Esophagus (tissue), 2 donors: Measurements from ENCODE around the gene AGAP2. TPM values are rescaled to one million over a fixed set of nuclear protein-coding genes. Genes with fewer than 3 reads are reported as not detected.
"Not testable (repeated sequence)": the region's sequence is repeated elsewhere in the genome, so short reads cannot be mapped to it uniquely, and the experiment has no call there.

Experiments used
- H3K27ac ChIP-seq, 2 donors: one replicate each; pipeline ENCODE4 v1.5.1; 2013; ENCODE audit warnings: low read depth in 2 of 2, mild to moderate bottlenecking in 2 of 2, inconsistent platforms in 1 of 2, low read length in 1 of 2, moderate library complexity in 1 of 2
- H3K27me3 ChIP-seq, 2 donors: one replicate each; pipeline ENCODE4 v1.6.1; 2013; ENCODE audit warnings: low read length in 2 of 2, control low read depth in 1 of 2, mild to moderate bottlenecking in 1 of 2; ENCODE audit not compliant: insufficient read depth in 2 of 2, control insufficient read depth in 1 of 2
- H3K36me3 ChIP-seq, 2 donors: one replicate each; pipeline ENCODE4 v1.6.1; 2013; ENCODE audit warnings: low read length in 1 of 2; ENCODE audit not compliant: control insufficient read depth in 2 of 2, insufficient read depth in 2 of 2
- H3K4me1 ChIP-seq, 2 donors: one replicate each; pipeline ENCODE4 v1.6.1; 2013; ENCODE audit warnings: low read length in 1 of 2; ENCODE audit not compliant: control insufficient read depth in 2 of 2, insufficient read depth in 2 of 2
- H3K4me3 ChIP-seq, 2 donors: one replicate each; pipeline ENCODE4 v1.5.1; 2013; ENCODE audit warnings: low read length in 2 of 2, mild to moderate bottlenecking in 2 of 2, low read depth in 1 of 2, moderate library complexity in 1 of 2
- H3K9me3 ChIP-seq, 2 donors: one replicate each; pipeline ENCODE4 v1.6.1; 2013; ENCODE audit warnings: mild to moderate bottlenecking in 2 of 2, low read depth in 1 of 2, low read length in 1 of 2, moderate library complexity in 1 of 2; ENCODE audit not compliant: control insufficient read depth in 2 of 2, insufficient read depth in 1 of 2
- WGBS, 2 donors: extraction: QIAGEN DNeasy Blood & Tissue Kit; methylation state at CpG; one replicate each; pipeline ENCODE4 v1.1.7; 2013; 5-methylcytosine and 5-hydroxymethylcytosine counted together
- polyA plus RNA-seq, 2 donors: library from polyadenylated mRNA; stranded (reverse); fragments of 200-250 nt; gene quantifications; one replicate each; pipeline ENCODE4 v1.2.3, GENCODE V29; 2013
- donor health status: healthy with polysubstance abuse.
- donor health status: Bipolar disorder and iron deficiency.

AGAP2 gene
- polyA plus RNA-seq, 2 donors: 0.61 to 0.94 TPM

DNA sequence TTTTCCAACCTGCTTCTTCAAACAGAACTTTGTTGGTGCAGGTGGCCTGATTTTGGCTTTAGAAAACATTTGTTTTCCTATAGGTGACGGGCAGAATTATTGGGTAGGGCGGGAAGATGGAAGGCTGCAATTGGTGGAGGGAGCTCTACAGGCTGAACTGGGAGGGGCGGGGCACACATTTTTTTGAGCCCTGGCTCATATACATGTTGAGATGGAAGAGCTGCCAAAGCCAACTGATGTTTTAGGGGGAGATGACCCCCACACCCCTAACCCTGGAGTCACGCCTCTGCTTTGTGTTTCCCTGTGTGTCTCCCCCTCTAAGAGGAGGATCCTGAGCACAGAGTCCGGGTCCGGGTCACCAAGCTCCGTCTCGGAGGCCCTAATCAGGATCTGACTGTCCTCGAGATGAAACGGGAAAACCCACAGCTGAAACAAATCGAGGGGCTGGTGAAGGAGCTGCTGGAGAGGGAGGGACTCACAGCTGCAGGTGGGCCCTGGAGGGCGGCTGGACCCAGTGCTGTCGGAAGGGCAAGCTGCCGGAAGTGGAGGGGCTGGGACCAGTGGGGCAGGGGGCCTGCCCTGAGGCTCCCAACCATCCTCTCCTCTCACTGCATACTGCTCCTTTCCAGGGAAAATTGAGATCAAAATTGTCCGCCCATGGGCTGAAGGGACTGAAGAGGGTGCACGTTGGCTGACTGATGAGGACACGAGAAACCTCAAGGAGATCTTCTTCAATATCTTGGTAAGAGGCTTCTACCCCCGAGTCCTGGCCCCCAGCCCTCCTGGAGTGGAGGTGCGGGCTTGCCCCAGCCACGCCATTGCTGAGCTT is 18.6 kb downstream of the AGAP2 start:
- Histone ChIP-seq H3K9me3 (no peaks in the 10 kb centered on the region), H3K4me1 (no peaks in the 10 kb centered on the region), H3K27ac (no peak overlapping the region), H3K36me3 (peaks cover 12 to 47% of the 10 kb centered on the region in 2 donors), H3K4me3 (no peak overlapping the region), H3K27me3 (no peaks in the 10 kb centered on the region)
- WGBS, 2 donors: 91% methylated on average over 20 of the region's 20 CpGs

DNA sequence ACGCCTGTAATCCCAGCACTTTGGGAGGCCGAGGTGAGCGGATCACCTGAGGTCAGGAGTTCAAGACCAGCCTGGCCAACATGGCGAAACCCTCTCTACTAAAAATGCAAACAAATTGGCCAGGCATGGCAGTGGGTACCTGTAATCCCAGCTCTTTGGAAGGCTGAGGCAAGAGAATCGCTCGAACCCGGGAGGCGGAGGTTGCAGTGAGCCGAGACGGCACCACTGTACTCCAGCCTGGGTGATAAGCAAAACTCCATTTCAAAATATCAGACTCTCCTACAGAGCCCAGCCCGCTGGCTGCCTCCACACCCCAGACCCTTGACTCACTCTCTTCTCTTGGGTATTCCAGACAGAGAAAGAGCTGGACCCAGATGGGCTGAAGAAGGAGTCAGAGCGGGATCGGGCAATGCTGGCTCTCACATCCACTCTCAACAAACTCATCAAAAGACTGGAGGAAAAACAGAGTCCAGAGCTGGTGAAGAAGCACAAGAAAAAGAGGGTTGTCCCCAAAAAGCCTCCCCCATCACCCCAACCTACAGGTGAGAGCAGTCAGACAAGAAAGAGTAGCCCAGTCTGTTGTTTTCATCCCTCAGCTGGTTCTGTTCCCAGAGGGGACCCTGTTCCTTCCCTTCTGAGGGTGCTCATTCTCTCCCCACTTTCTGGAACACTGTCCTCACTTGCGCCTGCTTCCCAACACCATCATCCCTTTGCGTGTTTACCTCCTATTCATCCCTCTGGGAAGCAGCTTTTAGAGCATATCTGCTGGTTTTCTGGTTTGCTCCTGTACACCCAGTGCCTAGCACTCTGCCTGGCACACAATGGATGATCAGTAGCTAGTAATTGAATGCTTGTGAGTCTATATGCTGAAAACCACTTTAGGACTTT is 19.7 kb downstream of the AGAP2 start:
- Histone ChIP-seq H3K4me1 (no peaks in the 10 kb centered on the region), H3K36me3 (peaks cover 12 to 47% of the 10 kb centered on the region in 2 donors), H3K27ac (no peak overlapping the region), H3K27me3 (no peaks in the 10 kb centered on the region), H3K9me3 (no peaks in the 10 kb centered on the region), H3K4me3 (no peak overlapping the region)
- WGBS, 2 donors: 96 to 97% methylated on average over 15 of the region's 15 CpGs

DNA sequence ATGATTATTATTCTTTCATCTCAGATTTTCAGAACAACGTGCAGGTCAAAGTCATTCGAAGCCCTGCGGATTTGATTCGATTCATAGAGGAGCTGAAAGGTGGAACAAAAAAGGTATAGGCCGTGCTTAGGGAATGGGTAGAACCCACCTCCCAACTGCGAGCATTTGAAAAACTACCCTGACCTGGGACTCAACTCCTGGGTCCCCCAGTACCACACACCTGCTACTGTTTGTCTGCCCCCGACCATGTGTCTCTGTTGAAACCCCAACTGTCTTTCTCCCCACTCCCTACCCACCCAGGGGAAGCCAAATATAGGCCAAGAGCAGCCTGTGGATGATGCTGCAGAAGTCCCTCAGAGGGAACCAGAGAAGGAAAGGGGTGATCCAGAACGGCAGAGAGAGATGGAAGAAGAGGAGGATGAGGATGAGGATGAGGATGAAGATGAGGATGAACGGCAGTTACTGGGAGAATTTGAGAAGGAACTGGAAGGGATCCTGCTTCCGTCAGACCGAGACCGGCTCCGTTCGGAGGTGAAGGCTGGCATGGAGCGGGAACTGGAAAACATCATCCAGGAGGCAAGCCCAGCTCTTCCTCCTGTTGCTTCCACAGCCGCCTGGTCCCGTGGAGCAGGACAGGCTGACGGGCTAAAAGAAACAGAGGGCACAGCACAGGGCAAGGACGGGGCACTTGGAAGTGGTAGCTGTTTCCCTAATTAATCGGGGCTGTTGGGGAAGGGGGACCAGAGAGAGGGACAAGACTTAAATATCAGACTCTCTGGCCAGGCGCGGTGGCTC is 20.5 kb downstream of the AGAP2 start:
- no peak overlapping the region for H3K4me3 ChIP-seq
- no peaks in the 10 kb centered on the region for H3K4me1 ChIP-seq
- H3K36me3 ChIP-seq: peaks cover 12 to 50% of the 10 kb centered on the region in 2 donors
- H3K27me3 ChIP-seq: no peaks in the 10 kb centered on the region
- WGBS, 2 donors: 95 to 96% methylated on average over 22 of the region's 22 CpGs
- H3K27ac ChIP-seq: no peak overlapping the region
- H3K9me3 ChIP-seq: no peaks in the 10 kb centered on the region

DNA sequence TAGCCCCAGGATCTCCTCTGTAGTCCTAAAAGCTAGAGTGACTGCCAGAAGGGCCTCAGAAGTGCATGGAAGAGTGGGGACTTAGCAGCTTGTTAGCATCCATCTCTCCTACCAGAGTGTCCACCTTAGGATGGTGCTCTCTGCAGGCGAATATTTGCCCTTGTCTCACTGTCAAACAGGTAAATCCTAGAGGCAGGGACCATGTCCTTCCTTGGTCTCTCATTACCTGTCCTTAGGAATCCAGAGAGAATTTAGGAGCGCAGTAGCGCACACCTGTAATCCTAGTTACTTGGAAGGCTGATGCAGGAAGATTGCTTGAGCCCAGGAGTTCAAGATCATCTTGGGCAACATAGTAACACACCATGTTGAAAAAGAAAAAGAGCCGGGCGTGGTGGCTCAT is 21.4 kb downstream of the AGAP2 start:
- Histone ChIP-seq H3K9me3 (no peaks in the 10 kb centered on the region), H3K27me3 (no peaks in the 10 kb centered on the region), H3K4me3 (no peak overlapping the region), H3K4me1 (no peaks in the 10 kb centered on the region), H3K27ac (no peak overlapping the region), H3K36me3 (peaks cover 12 to 50% of the 10 kb centered on the region in 2 donors)
- 96 to 97% methylated on average over 5 of the region's 5 CpGs for WGBS, 2 donors

DNA sequence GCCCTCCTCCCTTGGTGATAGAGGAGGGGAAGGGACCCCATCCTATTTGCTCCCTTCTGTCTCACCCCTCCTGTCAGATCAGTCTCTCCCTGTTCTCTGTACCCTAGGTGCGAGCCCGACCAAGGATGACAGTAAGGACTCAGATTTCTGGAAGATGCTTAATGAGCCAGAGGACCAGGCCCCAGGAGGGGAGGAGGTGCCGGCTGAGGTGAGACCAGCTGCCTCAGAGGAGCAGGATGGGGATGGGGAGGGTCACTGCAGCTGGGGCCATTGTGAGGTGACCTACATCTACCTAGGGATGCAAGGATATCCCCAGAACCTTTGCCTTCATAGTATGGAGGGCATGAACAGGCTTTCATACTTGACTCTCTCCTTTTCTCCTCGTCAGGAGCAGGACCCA is 22.2 kb downstream of the AGAP2 start:
- Histone ChIP-seq H3K36me3 (peaks cover 12 to 46% of the 10 kb centered on the region in 2 donors), H3K27ac (no peak overlapping the region), H3K9me3 (no peaks in the 10 kb centered on the region), H3K4me1 (no peaks in the 10 kb centered on the region), H3K27me3 (no peaks in the 10 kb centered on the region), H3K4me3 (no peak overlapping the region)
- WGBS, 2 donors: 95 to 96% methylated on average over 4 of the region's 4 CpGs

DNA sequence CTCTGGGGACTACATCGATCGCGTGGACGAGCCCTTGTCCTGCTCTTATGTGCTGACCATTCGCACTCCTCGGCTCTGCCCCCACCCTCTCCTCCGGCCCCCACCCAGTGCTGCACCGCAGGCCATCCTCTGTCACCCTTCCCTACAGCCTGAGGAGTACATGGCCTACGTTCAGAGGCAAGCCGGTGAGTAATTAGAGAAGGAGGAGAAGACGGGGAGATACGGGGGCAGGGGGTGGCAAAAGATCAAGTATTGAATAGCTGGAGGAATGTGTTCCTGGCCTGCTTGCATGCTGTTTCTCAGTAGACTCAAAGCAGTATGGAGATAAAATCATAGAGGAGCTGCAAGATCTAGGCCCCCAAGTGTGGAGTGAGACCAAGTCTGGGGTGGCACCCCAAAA is 22.8 kb downstream of the AGAP2 start:
- Histone ChIP-seq H3K27me3 (no peaks in the 10 kb centered on the region), H3K36me3 (peaks cover 12 to 41% of the 10 kb centered on the region in 2 donors), H3K9me3 (no peaks in the 10 kb centered on the region), H3K27ac (no peak overlapping the region), H3K4me3 (no peak overlapping the region), H3K4me1 (no peaks in the 10 kb centered on the region)
- 94% methylated on average over 12 of the region's 12 CpGs for WGBS, 2 donors

DNA sequence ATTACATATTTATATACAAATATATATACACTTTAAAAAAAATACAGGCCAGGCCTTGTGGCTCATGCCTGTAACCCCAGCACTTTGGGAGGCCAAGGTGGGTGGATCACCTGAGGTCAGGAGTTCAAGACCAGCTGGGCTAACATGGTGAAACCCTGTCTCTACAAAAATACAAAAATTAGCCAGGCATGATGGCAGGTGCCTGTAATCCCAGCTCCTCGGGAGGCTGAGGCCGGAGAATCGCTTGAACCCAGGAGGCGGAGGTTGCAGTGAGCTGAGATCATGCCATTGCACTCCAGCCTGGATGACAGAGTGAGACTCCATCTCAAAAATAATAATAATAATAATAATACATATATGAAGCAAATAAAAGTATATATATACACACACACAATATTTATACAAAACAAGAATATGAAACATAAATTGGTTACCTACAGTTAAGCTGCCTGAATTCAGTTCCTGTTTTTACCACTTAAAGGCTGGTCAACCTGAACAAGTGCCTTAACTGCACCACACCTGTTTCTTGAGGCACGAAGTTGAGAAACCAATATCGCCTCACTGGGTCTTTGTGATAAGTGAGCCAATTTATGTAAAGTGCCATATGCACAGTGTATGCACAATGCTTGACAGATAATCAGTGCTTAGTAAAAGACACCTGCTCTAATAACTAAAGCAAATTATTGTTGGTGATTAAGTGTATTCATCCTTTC is 23.4 kb downstream of the AGAP2 start:
- not testable (repeated sequence) for H3K4me1 ChIP-seq, H3K9me3 ChIP-seq, H3K27ac ChIP-seq, H3K27me3 ChIP-seq, H3K4me3 ChIP-seq
- WGBS, 2 donors: 94 to 98% methylated on average over 6 of the region's 6 CpGs
- H3K36me3 ChIP-seq: peaks cover 7 to 36% of the 10 kb centered on the region in 2 donors

DNA sequence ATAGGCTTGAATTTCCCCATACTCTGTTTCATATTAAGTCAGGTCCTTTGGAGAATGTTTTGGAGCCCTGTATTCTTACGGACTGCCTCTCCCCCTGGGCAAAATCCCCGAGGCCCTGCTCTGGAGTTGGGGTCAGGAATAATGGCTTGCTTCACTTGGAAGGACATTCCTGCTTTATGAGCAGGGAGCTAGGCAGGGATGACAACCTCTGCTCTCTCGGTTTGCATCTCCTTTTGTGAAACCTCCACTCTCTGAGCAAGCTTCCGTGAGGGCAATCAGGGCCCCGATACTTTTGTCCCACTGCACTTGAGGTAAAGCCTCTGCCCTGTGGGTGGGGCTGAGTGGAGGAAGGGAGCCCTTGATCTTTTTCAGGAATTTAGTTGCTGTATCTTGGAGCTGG is 25.3 kb downstream of the AGAP2 start:
- Histone ChIP-seq H3K4me3 (no peak overlapping the region), H3K36me3 (peaks cover under 1 to 22% of the 10 kb centered on the region in 2 donors), H3K9me3 (no peaks in the 10 kb centered on the region), H3K4me1 (no peaks in the 10 kb centered on the region), H3K27ac (no peak overlapping the region), H3K27me3 (no peaks in the 10 kb centered on the region)
- 91 to 94% methylated on average over 5 of the region's 5 CpGs for WGBS, 2 donors

DNA sequence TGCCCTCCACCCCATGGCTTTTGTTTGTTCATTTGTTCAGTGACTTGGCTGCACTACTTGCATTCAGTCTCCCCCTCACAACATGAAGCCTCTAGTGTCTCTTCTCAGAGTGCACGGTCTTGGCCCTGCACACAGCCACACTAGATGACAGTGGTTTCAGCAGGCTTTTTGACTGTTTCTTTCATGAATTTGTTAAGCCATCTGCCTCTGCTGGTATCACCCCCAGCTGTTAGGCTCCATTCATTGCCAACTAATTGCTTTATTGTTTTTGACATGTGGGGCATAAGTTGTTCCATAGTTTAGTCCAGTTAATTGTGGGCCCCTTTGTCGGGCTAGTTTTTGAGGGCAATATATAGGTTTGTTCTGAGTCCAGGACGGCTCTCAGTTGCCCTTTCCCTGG is 25.8 kb downstream of the AGAP2 start:
- no peak overlapping the region for H3K4me3 ChIP-seq
- H3K9me3 ChIP-seq: no peaks in the 10 kb centered on the region
- peaks cover 0 to 21% of the 10 kb centered on the region in 2 donors for H3K36me3 ChIP-seq
- no peaks in the 10 kb centered on the region for H3K27me3 ChIP-seq
- 93 to 96% methylated on average over 3 of the region's 3 CpGs for WGBS, 2 donors
- H3K27ac ChIP-seq: no peak overlapping the region
- H3K4me1 ChIP-seq: no peaks in the 10 kb centered on the region
